22Rv1 (cell line): Measurements from ENCODE around the gene LGI2.

Source experiments
- H3K27ac ChIP-seq: fragments of 450-650 bp; 2 replicates; pipeline ENCODE4 v1.5.1; 2017
- CTCF ChIP-seq: fragments of 450-650 bp; IDR thresholded peaks from 2 replicates; pipeline ENCODE4 v1.5.1; 2017; ENCODE audit warnings: mild to moderate bottlenecking
- ZFX ChIP-seq: fragments of 450-650 bp; IDR thresholded peaks from 2 replicates; pipeline ENCODE4 v1.6.1; 2017; ENCODE audit warnings: antibody characterized with exemption, borderline replicate concordance

Gene LGI2

GRCh38 chr4:24971192-24971591, 59.6 kb downstream of the LGI2 start:
- H3K27ac ChIP-seq, result no peak overlapping the region

GRCh38 chr4:24970635-24971034, 60.1 kb downstream of the LGI2 start:
- TF ChIP-seq CTCF (no peak), ZFX (no peak)
- no peak overlapping the region for H3K27ac ChIP-seq

More at GRCh38 chr4:24971192-24971591, 59.6 kb downstream of the LGI2 start:
- TF ChIP-seq ZFX, result no peak

- H3K27ac ChIP-seq, result no peak overlapping the region
- TF ChIP-seq CTCF (no peak), ZFX (no peak)
Measured at GRCh38 chr4:24970191-24970590, 60.6 kb downstream of the LGI2 start.

GRCh38 chr4:24969486-24969885, 61.3 kb downstream of the LGI2 start:
- no peak overlapping the region for H3K27ac ChIP-seq
- TF ChIP-seq ZFX (no peak), CTCF (no peak)

- no peak overlapping the region for H3K27ac ChIP-seq
- TF ChIP-seq CTCF, result no peak
- no peak for TF ChIP-seq ZFX
Measured at GRCh38 chr4:24968992-24969391, 61.8 kb downstream of the LGI2 start.

- TF ChIP-seq ZFX, result no peak
- TF ChIP-seq CTCF, result no peak
- no peak overlapping the region for H3K27ac ChIP-seq
Measured at GRCh38 chr4:24968278-24968677, 62.5 kb downstream of the LGI2 start.

GRCh38 chr4:24967346-24967745, 63.4 kb downstream of the LGI2 start:
- no peak for TF ChIP-seq ZFX
- no peak for TF ChIP-seq CTCF
- no peak overlapping the region for H3K27ac ChIP-seq

- TF ChIP-seq CTCF, result no peak
- no peak for TF ChIP-seq ZFX
- no peak overlapping the region for H3K27ac ChIP-seq
Measured at GRCh38 chr4:24966076-24966475, 64.7 kb downstream of the LGI2 start.
